Stimulated activated CD4-positive, alpha-beta T cell treated with anti-CD3 and anti-CD28 coated beads, Interleukin-12 subunit alpha, Interleukin-12 subunit beta, amount 100 ng/mL, for 48 hours (primary cell): ENCODE data around the gene SBF2.
"Not testable (repeated sequence)": the region's sequence is repeated elsewhere in the genome, so short reads cannot be mapped to it uniquely, and the experiment has no call there.

ENCODE experiments used
- DNase-seq, 3 donors: peaks; one replicate each; pipeline ENCODE4 v3.0.0-alpha.2; 2020; ENCODE audit warnings: low read depth in 2 of 3, low spot score in 1 of 3

SBF2 gene

GRCh38 chr11:10023212-10023611, 270.8 kb downstream of the SBF2 start:
- DNase-seq, result no peak

GRCh38 chr11:10022764-10023163, 271.3 kb downstream of the SBF2 start:
- no peak for DNase-seq

- DNase-seq, result no peak
Measured at GRCh38 chr11:10021563-10021962, 272.5 kb downstream of the SBF2 start.

GRCh38 chr11:10019906-10020682, 273.9 kb downstream of the SBF2 start:
- DNase-seq, result no peak

- no peak for DNase-seq
Measured at GRCh38 chr11:10017911-10018310, 276.1 kb downstream of the SBF2 start.

- no peak for DNase-seq
Measured at GRCh38 chr11:10017050-10017449, 277.0 kb downstream of the SBF2 start.

GRCh38 chr11:10012068-10012467, 282.0 kb downstream of the SBF2 start:
- no peak for DNase-seq

GRCh38 chr11:10005955-10006525, 288.0 kb downstream of the SBF2 start:
- DNase-seq, result no peak

GRCh38 chr11:10004526-10005113, 289.4 kb downstream of the SBF2 start:
- DNase-seq, result no peak

GRCh38 chr11:10002221-10002620, 291.8 kb downstream of the SBF2 start:
- DNase-seq, result no peak

GRCh38 chr11:9992306-9992705, 301.7 kb downstream of the SBF2 start:
- no peak for DNase-seq

GRCh38 chr11:9990221-9990973, 303.6 kb downstream of the SBF2 start:
- no peak for DNase-seq

GRCh38 chr11:9987303-9987702, 306.7 kb downstream of the SBF2 start:
- DNase-seq, result not testable (repeated sequence)

GRCh38 chr11:9982796-9983579, 311.0 kb downstream of the SBF2 start:
- DNase-seq, result no peak

- DNase-seq, result no peak
Measured at GRCh38 chr11:9982127-9982795, 311.8 kb downstream of the SBF2 start.

- DNase-seq, result no peak
Measured at GRCh38 chr11:9980931-9981330, 313.1 kb downstream of the SBF2 start.

- no peak for DNase-seq
Measured at GRCh38 chr11:9977554-9977953, 316.5 kb downstream of the SBF2 start.

GRCh38 chr11:9974375-9974774, 319.6 kb downstream of the SBF2 start:
- DNase-seq, result no peak

GRCh38 chr11:9973921-9974320, 320.1 kb downstream of the SBF2 start:
- DNase-seq, result no peak

- peak in 2 of 3 donors; percentile 2 to 18 for DNase-seq
Measured at GRCh38 chr11:9972989-9973388, 321.0 kb downstream of the SBF2 start.
